SHP77 treated with DMSO at 0.1 percent for 48 hours (cell line): Measurements from ENCODE around the gene RPE.

Source experiments
- DNase-seq: peaks from one replicate; lab custom pipeline; 2025; lab: John Stamatoyannopoulos, UW

Gene RPE

GRCh38 chr2:210000464-210001324 lies 1.7 kb upstream of the RPE start:
- DNase-seq = no peak

- no peak for DNase-seq
Measured at GRCh38 chr2:210003359-210003758, 921 bp downstream of the RPE start.

- no peak for DNase-seq
Measured at GRCh38 chr2:210004881-210005280, 2.4 kb downstream of the RPE start.

GRCh38 chr2:210007895-210008294 lies 5.5 kb downstream of the RPE start:
- no peak for DNase-seq

- DNase-seq = no peak
Measured at GRCh38 chr2:210009126-210009525, 6.7 kb downstream of the RPE start.

- DNase-seq = no peak
Measured at GRCh38 chr2:210009896-210010295, 7.5 kb downstream of the RPE start.

GRCh38 chr2:210020138-210020537 lies 17.7 kb downstream of the RPE start:
- no peak for DNase-seq

GRCh38 chr2:210022824-210023223 lies 20.4 kb downstream of the RPE start:
- no peak for DNase-seq

- no peak for DNase-seq
Measured at GRCh38 chr2:210027608-210028007, 25.2 kb downstream of the RPE start.

GRCh38 chr2:210028178-210028577 lies 25.7 kb downstream of the RPE start:
- no peak for DNase-seq

GRCh38 chr2:210034087-210034683 lies 31.7 kb downstream of the RPE start:
- DNase-seq = no peak

GRCh38 chr2:210035679-210036078 lies 33.2 kb downstream of the RPE start:
- DNase-seq = no peak

GRCh38 chr2:210038078-210038477 lies 35.6 kb downstream of the RPE start:
- DNase-seq = no peak

- no peak for DNase-seq
Measured at GRCh38 chr2:210046851-210047500, 44.5 kb downstream of the RPE start.

- no peak for DNase-seq
Measured at GRCh38 chr2:210049831-210050230, 47.4 kb downstream of the RPE start.

GRCh38 chr2:210050885-210051284 lies 48.4 kb downstream of the RPE start:
- no peak for DNase-seq

GRCh38 chr2:210054696-210055095 lies 52.3 kb downstream of the RPE start:
- no peak for DNase-seq

- DNase-seq = no peak
Measured at GRCh38 chr2:210055825-210056224, 53.4 kb downstream of the RPE start.

- DNase-seq = no peak
Measured at GRCh38 chr2:210063306-210063705, 60.9 kb downstream of the RPE start.
